Measurements from ENCODE around the gene THEMIS2. TPM values are rescaled to one million over a fixed set of nuclear protein-coding genes. Genes with fewer than 3 reads are reported as not detected.

The THEMIS2 gene
- total and polyA plus RNA-seq, 10 of the 15 experiments (the other 5 are each of a cell fraction or from before 2014, with no cell fraction given): 9.1 to 114 (median 38.3) TPM

- no peak for TF ChIP-seq E4F1 (IDR thresholded peaks at IDR 0.05; ENCODE audit: borderline replicate concordance, partially characterized antibody)
- no peak for TF ChIP-seq FOXK2 (IDR thresholded peaks at IDR 0.05)
- 0 out of 2 replicates have a peak, but pooled peaks have one; percentile 20 for TF ChIP-seq RCOR1 (conservative IDR thresholded peaks at IDR 0.05; ENCODE audit: low read depth, low read length)
- no peak for TF ChIP-seq STAT1 (conservative IDR thresholded peaks at IDR 0.05)
- TF ChIP-seq IKZF1 (conservative IDR thresholded peaks at IDR 0.05): peak; percentile 98
- peak; percentile 24; the same call in 1 of the 2 replicates for TF ChIP-seq CREM (IDR thresholded peaks at IDR 0.05; ENCODE audit: low read depth)
- TF ChIP-seq ZNF622 (IDR thresholded peaks at IDR 0.05): no peak
- TF ChIP-seq SIN3A (IDR thresholded peaks at IDR 0.05; ENCODE audit: low read depth, low read length): no peak
- peak; percentile 89 for TF ChIP-seq ZNF592 (IDR thresholded peaks at IDR 0.05)
- TF ChIP-seq MAX (IDR thresholded peaks at IDR 0.05; ENCODE audit: low read depth, low read length): 0 out of 2 replicates have a peak, but pooled peaks have one; percentile 18
- TF ChIP-seq ATF3 (IDR thresholded peaks at IDR 0.05; ENCODE audit: borderline replicate concordance, extremely low read depth, low read depth, low read length): no peak
- TF ChIP-seq ELK1 (IDR thresholded peaks at IDR 0.05; ENCODE audit: low read depth, low read length): no peak
- TF ChIP-seq NR2C1 (IDR thresholded peaks at IDR 0.05): peak; percentile 45
- no peak for TF ChIP-seq CHD4 (IDR thresholded peaks at IDR 0.05)
- TF ChIP-seq ASH2L (IDR thresholded peaks at IDR 0.05; ENCODE audit: borderline replicate concordance, low read depth): no peak
- TF ChIP-seq GATAD2B (conservative IDR thresholded peaks at IDR 0.05; ENCODE audit: low read depth): peak; percentile 71; the same call in 1 of the 2 replicates
- no peak for TF ChIP-seq TCF7 (IDR thresholded peaks at IDR 0.05; ENCODE audit: borderline replicate concordance)
- TF ChIP-seq FOXM1 (IDR thresholded peaks at IDR 0.05; ENCODE audit: low read depth, low read length): peak; percentile 83
Observed at GRCh38 chr1:27884006-27884954, 11.9 kb downstream of the THEMIS2 start (continued).

Data from GM12878 (cell line).